Stimulated activated naive B cell treated with anti-CD40 and anti-IgM and Interleukin-4, amounts not matched to agents 10 μg/mL and 1 μg/mL and 100 μg/mL, for 72 hours (primary cell): ENCODE data around the gene IGSF1.

Experiments
- ATAC-seq, 2 donors: fragments of 150-1000 bp; cut with Tn5 transposase; replicated peaks; 2 replicates each; pipeline ENCODE4 v1.10.0; 2021; ENCODE audit warnings: moderate library complexity in 1 of 2
- DNase-seq: peaks from one replicate; pipeline ENCODE4 v3.0.0; 2021
- H3K27ac Mint-ChIP-seq: one replicate; pipeline ENCODE4 v1.8.0; 2022; ENCODE audit warnings: mild to moderate bottlenecking, mixed read lengths
- H3K27me3 Mint-ChIP-seq, 2 donors: one replicate each; pipeline ENCODE4 v1.8.0; 2022; ENCODE audit warnings: mixed read lengths in 2 of 2
- H3K36me3 Mint-ChIP-seq, 2 donors: one replicate each; pipeline ENCODE4 v1.8.0; 2022; ENCODE audit warnings: mixed read lengths in 2 of 2, mild to moderate bottlenecking in 1 of 2
- H3K4me1 Mint-ChIP-seq, 2 donors: one replicate each; pipeline ENCODE4 v1.8.0; 2022; ENCODE audit warnings: mixed read lengths in 2 of 2, mild to moderate bottlenecking in 1 of 2
- H3K4me3 Mint-ChIP-seq, 2 donors: one replicate each; pipeline ENCODE4 v1.8.0; 2022; ENCODE audit warnings: mild to moderate bottlenecking in 2 of 2, mixed read lengths in 2 of 2, moderate library complexity in 1 of 2
- H3K9me3 Mint-ChIP-seq, 2 donors: one replicate each; pipeline ENCODE4 v1.8.0; 2022; ENCODE audit warnings: mixed read lengths in 2 of 2, mild to moderate bottlenecking in 1 of 2

Gene IGSF1, protein sequence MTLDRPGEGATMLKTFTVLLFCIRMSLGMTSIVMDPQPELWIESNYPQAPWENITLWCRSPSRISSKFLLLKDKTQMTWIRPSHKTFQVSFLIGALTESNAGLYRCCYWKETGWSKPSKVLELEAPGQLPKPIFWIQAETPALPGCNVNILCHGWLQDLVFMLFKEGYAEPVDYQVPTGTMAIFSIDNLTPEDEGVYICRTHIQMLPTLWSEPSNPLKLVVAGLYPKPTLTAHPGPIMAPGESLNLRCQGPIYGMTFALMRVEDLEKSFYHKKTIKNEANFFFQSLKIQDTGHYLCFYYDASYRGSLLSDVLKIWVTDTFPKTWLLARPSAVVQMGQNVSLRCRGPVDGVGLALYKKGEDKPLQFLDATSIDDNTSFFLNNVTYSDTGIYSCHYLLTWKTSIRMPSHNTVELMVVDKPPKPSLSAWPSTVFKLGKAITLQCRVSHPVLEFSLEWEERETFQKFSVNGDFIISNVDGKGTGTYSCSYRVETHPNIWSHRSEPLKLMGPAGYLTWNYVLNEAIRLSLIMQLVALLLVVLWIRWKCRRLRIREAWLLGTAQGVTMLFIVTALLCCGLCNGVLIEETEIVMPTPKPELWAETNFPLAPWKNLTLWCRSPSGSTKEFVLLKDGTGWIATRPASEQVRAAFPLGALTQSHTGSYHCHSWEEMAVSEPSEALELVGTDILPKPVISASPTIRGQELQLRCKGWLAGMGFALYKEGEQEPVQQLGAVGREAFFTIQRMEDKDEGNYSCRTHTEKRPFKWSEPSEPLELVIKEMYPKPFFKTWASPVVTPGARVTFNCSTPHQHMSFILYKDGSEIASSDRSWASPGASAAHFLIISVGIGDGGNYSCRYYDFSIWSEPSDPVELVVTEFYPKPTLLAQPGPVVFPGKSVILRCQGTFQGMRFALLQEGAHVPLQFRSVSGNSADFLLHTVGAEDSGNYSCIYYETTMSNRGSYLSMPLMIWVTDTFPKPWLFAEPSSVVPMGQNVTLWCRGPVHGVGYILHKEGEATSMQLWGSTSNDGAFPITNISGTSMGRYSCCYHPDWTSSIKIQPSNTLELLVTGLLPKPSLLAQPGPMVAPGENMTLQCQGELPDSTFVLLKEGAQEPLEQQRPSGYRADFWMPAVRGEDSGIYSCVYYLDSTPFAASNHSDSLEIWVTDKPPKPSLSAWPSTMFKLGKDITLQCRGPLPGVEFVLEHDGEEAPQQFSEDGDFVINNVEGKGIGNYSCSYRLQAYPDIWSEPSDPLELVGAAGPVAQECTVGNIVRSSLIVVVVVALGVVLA (N-terminal part only)

DNA sequence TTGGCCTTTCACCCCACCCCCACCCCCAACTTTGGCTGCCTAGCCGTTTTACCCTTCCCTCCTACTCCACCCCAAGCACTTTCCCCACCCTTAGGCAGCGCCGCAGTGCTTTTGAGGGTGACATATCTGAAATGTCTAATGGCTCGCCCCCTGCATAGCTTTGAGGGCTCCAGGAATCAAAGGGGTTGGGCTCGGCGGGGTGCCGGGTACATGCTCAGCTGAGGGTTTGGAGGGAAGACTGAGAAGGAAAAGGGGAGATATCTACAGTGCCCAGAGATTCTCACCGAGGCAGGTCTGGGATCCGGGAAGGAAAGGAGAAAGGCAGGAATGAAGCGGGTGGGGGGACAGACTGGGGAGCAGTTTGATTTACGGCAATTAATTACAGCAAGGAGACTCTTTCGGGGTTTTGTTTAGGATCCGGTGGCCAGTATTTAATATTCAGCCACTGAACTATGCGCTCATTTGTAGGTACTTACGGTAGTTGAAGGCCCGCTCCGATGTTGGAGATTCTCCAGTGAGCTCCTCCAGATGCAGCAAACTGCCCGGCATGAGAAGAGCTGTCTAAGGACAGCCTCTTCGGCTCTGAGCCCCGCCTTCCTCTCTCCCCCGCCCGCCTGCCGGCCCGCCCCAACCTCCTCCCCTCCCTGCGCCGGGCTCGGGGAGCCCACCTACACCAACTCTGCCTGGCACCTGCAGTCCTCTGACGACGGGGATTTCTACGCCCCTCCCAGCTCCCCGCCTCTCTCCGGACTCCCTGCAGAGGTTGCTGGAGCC is at the start of gene IGSF1:
TSS of gene IGSF1 (minus strand) at position 569 of the 774 bp plus-strand sequence. CDS start 2,632 bp downstream, outside the sequence.
- ATAC-seq: no peak
- DNase-seq: no peak
- Mint-ChIP-seq H3K9me3 (no peaks in the 10 kb centered on the region), H3K27ac (no peak within 1 kb of the TSS), H3K4me1 (peaks cover 0 to 5% of the 10 kb centered on the region in 2 donors), H3K27me3 (peaks cover 6 to 12% of the 10 kb centered on the region in 2 donors), H3K4me3 (no peak within 1 kb of the TSS), H3K36me3 (no peaks in the 10 kb centered on the region)

- Mint-ChIP-seq H3K27ac (no peak overlapping the region), H3K4me1 (no peaks in the 10 kb centered on the region), H3K9me3 (peaks cover 4 to 12% of the 10 kb centered on the region in 2 donors), H3K36me3 (no peaks in the 10 kb centered on the region), H3K27me3 (no peaks in the 10 kb centered on the region), H3K4me3 (no peak overlapping the region)
- DNase-seq (no peak), ATAC-seq (no peak)
These were observed 43.2 kb upstream of the IGSF1 start for GRCh38 chrX:131332331-131332730.

DNA sequence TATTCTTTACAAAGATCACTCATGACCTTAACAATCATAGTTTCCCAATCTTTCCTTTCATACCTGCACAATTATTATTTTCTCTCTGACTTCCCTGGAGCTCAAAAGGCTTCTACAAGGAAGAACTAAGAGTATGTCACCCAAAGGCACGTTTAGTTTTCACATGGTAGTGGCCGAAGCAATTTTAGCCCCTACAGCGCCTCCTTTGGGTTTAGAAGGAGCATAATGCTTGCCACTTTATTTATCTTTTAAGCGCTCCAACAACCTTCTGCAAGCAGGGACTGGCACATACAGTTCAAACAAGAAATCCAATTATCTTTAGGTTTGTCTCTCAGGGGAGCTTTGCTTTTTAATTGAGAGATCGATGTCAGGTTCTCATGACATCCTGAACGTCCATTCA is 42.0 kb upstream of the IGSF1 start:
- Mint-ChIP-seq H3K27ac (no peak overlapping the region), H3K9me3 (peaks cover 4 to 18% of the 10 kb centered on the region in 2 donors), H3K4me1 (no peaks in the 10 kb centered on the region), H3K27me3 (no peaks in the 10 kb centered on the region), H3K36me3 (no peaks in the 10 kb centered on the region), H3K4me3 (no peak overlapping the region)
- ATAC-seq (no peak), DNase-seq (no peak)

- no peak overlapping the region for H3K27ac Mint-ChIP-seq
- no peak for ATAC-seq
- peaks cover 4 to 18% of the 10 kb centered on the region in 2 donors for H3K9me3 Mint-ChIP-seq
- no peak overlapping the region for H3K4me3 Mint-ChIP-seq
- H3K4me1 Mint-ChIP-seq: no peaks in the 10 kb centered on the region
- no peaks in the 10 kb centered on the region for H3K27me3 Mint-ChIP-seq
- H3K36me3 Mint-ChIP-seq: no peaks in the 10 kb centered on the region
- DNase-seq: no peak
These were observed 41.6 kb upstream of the IGSF1 start for GRCh38 chrX:131330735-131331134.

- Mint-ChIP-seq H3K4me3 (no peak overlapping the region), H3K9me3 (peaks cover 0 to 6% of the 10 kb centered on the region in 2 donors), H3K27me3 (no peaks in the 10 kb centered on the region), H3K27ac (no peak overlapping the region), H3K4me1 (no peaks in the 10 kb centered on the region), H3K36me3 (no peaks in the 10 kb centered on the region)
- DNase-seq (no peak), ATAC-seq (no peak)
These were observed 33.5 kb upstream of the IGSF1 start for GRCh38 chrX:131322651-131323050.

DNA sequence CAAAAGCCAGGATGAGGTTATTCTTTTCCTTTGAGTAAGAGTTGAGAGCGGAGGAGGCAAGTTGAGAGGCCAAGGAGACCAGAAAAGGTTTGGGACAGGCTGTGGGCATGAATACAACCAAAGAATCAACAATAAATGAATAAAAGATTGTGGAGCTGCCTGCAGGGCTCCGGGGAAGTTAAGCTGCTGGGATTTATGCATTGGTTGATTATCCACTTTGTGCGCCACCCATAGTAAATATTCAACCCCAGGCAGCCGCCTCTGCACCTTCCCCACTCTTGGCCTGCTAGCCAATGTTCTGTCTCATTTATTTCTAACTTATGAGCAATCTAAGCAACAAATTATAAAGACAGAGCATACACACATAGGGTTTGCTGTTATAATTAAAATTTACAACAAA is 28.2 kb upstream of the IGSF1 start:
- Mint-ChIP-seq H3K27me3 (no peaks in the 10 kb centered on the region), H3K4me1 (no peaks in the 10 kb centered on the region), H3K9me3 (no peaks in the 10 kb centered on the region), H3K27ac (no peak overlapping the region), H3K36me3 (no peaks in the 10 kb centered on the region), H3K4me3 (no peak overlapping the region)
- ATAC-seq: no peak
- no peak for DNase-seq

- no peaks in the 10 kb centered on the region for H3K9me3 Mint-ChIP-seq
- no peaks in the 10 kb centered on the region for H3K27me3 Mint-ChIP-seq
These were observed 27.2 kb upstream of the IGSF1 start for GRCh38 chrX:131316260-131316659.

GRCh38 chrX:131308980-131309379 is 19.9 kb upstream of the IGSF1 start:
- Mint-ChIP-seq H3K9me3 (no peaks in the 10 kb centered on the region), H3K4me1 (no peaks in the 10 kb centered on the region)

More at GRCh38 chrX:131316260-131316659, 27.2 kb upstream of the IGSF1 start:
- Mint-ChIP-seq H3K36me3 (no peaks in the 10 kb centered on the region), H3K4me3 (no peak overlapping the region), H3K27ac (no peak overlapping the region), H3K4me1 (no peaks in the 10 kb centered on the region)
- ATAC-seq: no peak
- DNase-seq: no peak

GRCh38 chrX:131306601-131307000 is 17.5 kb upstream of the IGSF1 start:
- H3K27ac Mint-ChIP-seq: no peak overlapping the region
- H3K36me3 Mint-ChIP-seq: no peaks in the 10 kb centered on the region
- peaks cover 0 to 4% of the 10 kb centered on the region in 2 donors for H3K27me3 Mint-ChIP-seq
- no peaks in the 10 kb centered on the region for H3K4me1 Mint-ChIP-seq
- no peak overlapping the region for H3K4me3 Mint-ChIP-seq
- no peak for ATAC-seq
- no peak for DNase-seq
- no peaks in the 10 kb centered on the region for H3K9me3 Mint-ChIP-seq

More at GRCh38 chrX:131308980-131309379, 19.9 kb upstream of the IGSF1 start:
- Mint-ChIP-seq H3K36me3 (no peaks in the 10 kb centered on the region), H3K27me3 (no peaks in the 10 kb centered on the region), H3K27ac (no peak overlapping the region), H3K4me3 (no peak overlapping the region)
- no peak for DNase-seq
- ATAC-seq: no peak

DNA sequence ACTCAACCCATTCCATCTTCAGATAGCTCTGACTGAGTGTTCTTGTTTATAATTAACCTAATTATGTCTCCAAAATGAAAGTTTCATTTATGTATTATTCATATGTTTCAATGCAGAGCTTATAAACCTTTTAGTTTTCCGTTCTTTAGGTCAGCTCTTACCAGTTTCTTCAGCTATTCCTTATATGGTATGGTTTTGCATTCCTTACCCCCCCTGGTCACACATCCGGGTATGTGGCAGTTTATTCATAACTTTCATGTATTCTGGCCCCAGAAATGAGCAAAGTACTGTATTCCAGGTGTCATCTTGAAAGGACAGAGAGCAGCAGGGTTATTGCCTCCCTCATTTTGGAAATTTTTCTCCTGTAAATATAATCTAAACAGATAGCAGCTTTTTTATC is 16.8 kb upstream of the IGSF1 start:
- no peaks in the 10 kb centered on the region for H3K36me3 Mint-ChIP-seq
- H3K4me3 Mint-ChIP-seq: no peak overlapping the region
- no peak for ATAC-seq
- H3K4me1 Mint-ChIP-seq: no peaks in the 10 kb centered on the region
- H3K27ac Mint-ChIP-seq: no peak overlapping the region
- no peaks in the 10 kb centered on the region for H3K9me3 Mint-ChIP-seq
- H3K27me3 Mint-ChIP-seq: peaks cover 0 to 4% of the 10 kb centered on the region in 2 donors
- no peak for DNase-seq

- Mint-ChIP-seq H3K9me3 (no peaks in the 10 kb centered on the region), H3K36me3 (no peaks in the 10 kb centered on the region), H3K27ac (no peak overlapping the region), H3K4me3 (no peak overlapping the region), H3K27me3 (peaks cover 0 to 8% of the 10 kb centered on the region in 2 donors), H3K4me1 (no peaks in the 10 kb centered on the region)
- no peak for DNase-seq
- no peak for ATAC-seq
These were observed 13.6 kb upstream of the IGSF1 start for GRCh38 chrX:131302701-131303100.

- H3K4me3 Mint-ChIP-seq: no peak overlapping the region
- H3K4me1 Mint-ChIP-seq: no peaks in the 10 kb centered on the region
- H3K27ac Mint-ChIP-seq: no peak overlapping the region
- ATAC-seq (no peak), DNase-seq (no peak)
- H3K27me3 Mint-ChIP-seq: peaks cover 0 to 8% of the 10 kb centered on the region in 2 donors
- no peaks in the 10 kb centered on the region for H3K36me3 Mint-ChIP-seq
- H3K9me3 Mint-ChIP-seq: no peaks in the 10 kb centered on the region
These were observed 12.0 kb upstream of the IGSF1 start for GRCh38 chrX:131301155-131301554.

GRCh38 chrX:131298846-131299245 is 9.7 kb upstream of the IGSF1 start:
- no peak overlapping the region for H3K4me3 Mint-ChIP-seq
- H3K36me3 Mint-ChIP-seq: no peaks in the 10 kb centered on the region
- no peaks in the 10 kb centered on the region for H3K9me3 Mint-ChIP-seq
- H3K27me3 Mint-ChIP-seq: peaks cover 0 to 12% of the 10 kb centered on the region in 2 donors
- DNase-seq (no peak), ATAC-seq (no peak)
- H3K4me1 Mint-ChIP-seq: no peaks in the 10 kb centered on the region
- H3K27ac Mint-ChIP-seq: no peak overlapping the region
